GM12875 (cell line): Measurements from ENCODE around the gene RPL32.

Experiments
- H3K4me3 ChIP-seq: one replicate; pipeline ENCODE4 v1.5.1; 2011; ENCODE audit warnings: low read depth, low read length, control low read depth
- CTCF ChIP-seq: IDR thresholded peaks from 2 replicates; pipeline ENCODE4 v1.5.1; 2011; ENCODE audit warnings: low read depth, mild to moderate bottlenecking, control low read depth, inconsistent platforms, low read length, moderate library complexity, borderline replicate concordance; ENCODE audit not compliant: insufficient read depth

RPL32 gene

GRCh38 chr3:12807066-12807465, 34.3 kb downstream of the RPL32 start:
- no peak for TF ChIP-seq CTCF

GRCh38 chr3:12803371-12803770, 38.0 kb downstream of the RPL32 start:
- no peak overlapping the region for H3K4me3 ChIP-seq
- TF ChIP-seq CTCF, result no peak

More at GRCh38 chr3:12807066-12807465, 34.3 kb downstream of the RPL32 start:
- H3K4me3 ChIP-seq, result no peak overlapping the region

- no peak overlapping the region for H3K4me3 ChIP-seq
- TF ChIP-seq CTCF, result no peak
Observed at GRCh38 chr3:12799525-12800440, 41.6 kb downstream of the RPL32 start.

- TF ChIP-seq CTCF, result no peak
- H3K4me3 ChIP-seq, result no peak overlapping the region
Observed at GRCh38 chr3:12798559-12799179, 42.7 kb downstream of the RPL32 start.

GRCh38 chr3:12797892-12798558, 43.3 kb downstream of the RPL32 start:
- H3K4me3 ChIP-seq, result no peak overlapping the region
- TF ChIP-seq CTCF, result no peak

GRCh38 chr3:12797124-12797891, 44.1 kb downstream of the RPL32 start:
- no peak for TF ChIP-seq CTCF
- no peak overlapping the region for H3K4me3 ChIP-seq
